ENCODE results near the gene MED25.

MED25 gene

GRCh38 chr19:49805822-49806619 lies 12.1 kb upstream of the MED25 start:
- Histone ChIP-seq H3K79me2 (ENCODE audit: insufficient read depth, low read depth) (no peaks in the 10 kb centered on the region), H3K9ac (no peak overlapping the region), H2AFZ (ENCODE audit: low read depth) (no peak overlapping the region), H3K36me3 (ENCODE audit: insufficient read depth) (no peaks in the 10 kb centered on the region), H4K20me1 (ENCODE audit: insufficient read depth) (no peaks in the 10 kb centered on the region), H3K4me1 (ENCODE audit: low read depth, poor library complexity, severe bottlenecking) (peaks cover 16% of the 10 kb centered on the region), H3K4me2 (no peak overlapping the region), H3K27me3 (ENCODE audit: insufficient read depth, low read depth) (no peaks in the 10 kb centered on the region), H3K4me3 (IDR thresholded peaks at IDR 0.05; ENCODE audit: insufficient read depth, low read depth, low read length) (no peak overlapping the region), H3K27ac (no peak overlapping the region)
- TF ChIP-seq CTCF (conservative IDR thresholded peaks at IDR 0.05; ENCODE audit: low read depth, low read length) = no peak

- Histone ChIP-seq H3K27me3 (ENCODE audit: insufficient read depth, low read depth) (no peaks in the 10 kb centered on the region), H3K4me3 (IDR thresholded peaks at IDR 0.05; ENCODE audit: insufficient read depth, low read depth, low read length) (no peak overlapping the region), H3K4me1 (ENCODE audit: low read depth, poor library complexity, severe bottlenecking) (peaks cover 21% of the 10 kb centered on the region), H3K27ac (no peak overlapping the region), H2AFZ (ENCODE audit: low read depth) (no peak overlapping the region), H4K20me1 (ENCODE audit: insufficient read depth) (no peaks in the 10 kb centered on the region), H3K9ac (no peak overlapping the region), H3K4me2 (no peak overlapping the region), H3K79me2 (ENCODE audit: insufficient read depth, low read depth) (no peaks in the 10 kb centered on the region), H3K36me3 (ENCODE audit: insufficient read depth) (no peaks in the 10 kb centered on the region)
- TF ChIP-seq CTCF (conservative IDR thresholded peaks at IDR 0.05; ENCODE audit: low read depth, low read length) = no peak
Measured at GRCh38 chr19:49806620-49806959, 11.5 kb upstream of the MED25 start.

GRCh38 chr19:49807058-49807903 lies 10.8 kb upstream of the MED25 start:
- Histone ChIP-seq H3K4me2 (no peak overlapping the region), H3K27ac (no peak overlapping the region), H2AFZ (ENCODE audit: low read depth) (no peak overlapping the region), H3K36me3 (ENCODE audit: insufficient read depth) (no peaks in the 10 kb centered on the region), H4K20me1 (ENCODE audit: insufficient read depth) (no peaks in the 10 kb centered on the region), H3K27me3 (ENCODE audit: insufficient read depth, low read depth) (no peaks in the 10 kb centered on the region), H3K4me3 (IDR thresholded peaks at IDR 0.05; ENCODE audit: insufficient read depth, low read depth, low read length) (no peak overlapping the region), H3K79me2 (ENCODE audit: insufficient read depth, low read depth) (no peaks in the 10 kb centered on the region), H3K4me1 (ENCODE audit: low read depth, poor library complexity, severe bottlenecking) (peaks cover 21% of the 10 kb centered on the region), H3K9ac (no peak overlapping the region)
- TF ChIP-seq CTCF (conservative IDR thresholded peaks at IDR 0.05; ENCODE audit: low read depth, low read length) = no peak

GRCh38 chr19:49807904-49808675 lies 10.0 kb upstream of the MED25 start:
- Histone ChIP-seq H3K4me2 (peak overlapping the region; percentile 81), H3K4me1 (ENCODE audit: low read depth, poor library complexity, severe bottlenecking) (peaks cover 21% of the 10 kb centered on the region), H3K27ac (no peak overlapping the region), H3K9ac (no peak overlapping the region), H3K79me2 (ENCODE audit: insufficient read depth, low read depth) (no peaks in the 10 kb centered on the region), H3K4me3 (IDR thresholded peaks at IDR 0.05; ENCODE audit: insufficient read depth, low read depth, low read length) (no peak overlapping the region), H3K36me3 (ENCODE audit: insufficient read depth) (no peaks in the 10 kb centered on the region), H4K20me1 (ENCODE audit: insufficient read depth) (no peaks in the 10 kb centered on the region), H2AFZ (ENCODE audit: low read depth) (peak overlapping the region; percentile 72; the same call in 1 of the 2 replicates), H3K27me3 (ENCODE audit: insufficient read depth, low read depth) (no peaks in the 10 kb centered on the region)
- no peak for TF ChIP-seq CTCF (conservative IDR thresholded peaks at IDR 0.05; ENCODE audit: low read depth, low read length)
